H9 (cell line): ENCODE measurements around the gene TMEM145. TPM values are rescaled to one million over a fixed set of nuclear protein-coding genes. Genes with fewer than 3 reads are reported as not detected.
A peak's percentile ranks its signal among the peaks of the same experiment; 100 is the strongest.

Experiments
- DNase-seq: peaks from one replicate; pipeline ENCODE4 v3.0.0-alpha.2; 2017
- H2AFZ ChIP-seq: one replicate; pipeline ENCODE4 v1.6.1; 2013; ENCODE audit warnings: mild to moderate bottlenecking, low read length, control low read depth, moderate library complexity
- H2AK5ac ChIP-seq: 2 replicates; pipeline ENCODE4 v1.6.1; 2013; ENCODE audit warnings: low read length, control low read depth, mixed read lengths; ENCODE audit not compliant: insufficient read length
- H2BK120ac ChIP-seq: one replicate; pipeline ENCODE4 v1.6.1; 2013; ENCODE audit warnings: low read depth, mild to moderate bottlenecking, low read length, control low read depth, inconsistent platforms; ENCODE audit not compliant: poor library complexity, severe bottlenecking
- H2BK12ac ChIP-seq: 2 replicates; pipeline ENCODE4 v1.6.1; 2013; ENCODE audit warnings: low read length, control low read depth, mixed read lengths, low read depth; ENCODE audit not compliant: insufficient read length
- H2BK15ac ChIP-seq: 2 replicates; pipeline ENCODE4 v1.6.1; 2013; ENCODE audit warnings: low read depth, low read length, control low read depth
- H2BK20ac ChIP-seq: one replicate; pipeline ENCODE4 v1.6.1; 2013; ENCODE audit warnings: low read depth, mild to moderate bottlenecking, low read length, control low read depth, inconsistent platforms; ENCODE audit not compliant: poor library complexity, severe bottlenecking
- H2BK5ac ChIP-seq: 2 replicates; pipeline ENCODE4 v1.6.1; 2013; ENCODE audit warnings: low read length, control low read depth, mixed read lengths; ENCODE audit not compliant: insufficient read length
- H3K14ac ChIP-seq: 2 replicates; pipeline ENCODE4 v1.6.1; 2013; ENCODE audit warnings: low read length, control low read depth; ENCODE audit not compliant: insufficient read depth
- H3K18ac ChIP-seq: 2 replicates; pipeline ENCODE4 v1.6.1; 2013; ENCODE audit warnings: low read depth, mild to moderate bottlenecking, mixed read lengths, low read length, control low read depth; ENCODE audit not compliant: insufficient read length
- H3K23ac ChIP-seq: 2 replicates; pipeline ENCODE4 v1.6.1; 2013; ENCODE audit warnings: low read length, control low read depth, mixed read lengths, low read depth; ENCODE audit not compliant: insufficient read length
- H3K23me2 ChIP-seq: 2 replicates; pipeline ENCODE4 v1.6.1; 2013; ENCODE audit warnings: low read depth, mild to moderate bottlenecking, mixed read lengths, low read length, control low read depth; ENCODE audit not compliant: insufficient read length, poor library complexity, severe bottlenecking
- H3K27ac ChIP-seq: 2 replicates; pipeline ENCODE4 v1.5.1; 2013; ENCODE audit warnings: low read length, control low read depth, mixed read lengths, low read depth; ENCODE audit not compliant: insufficient read length
- H3K27me3 ChIP-seq: 2 replicates; pipeline ENCODE4 v1.6.1; 2013; ENCODE audit warnings: low read length, control low read depth, inconsistent platforms; ENCODE audit not compliant: insufficient read depth
- H3K4ac ChIP-seq: 2 replicates; pipeline ENCODE4 v1.6.1; 2013; ENCODE audit warnings: low read depth, mild to moderate bottlenecking, control low read depth, inconsistent platforms, low read length, moderate library complexity
- H3K4me1 ChIP-seq: 2 replicates; pipeline ENCODE4 v1.6.1; 2013; ENCODE audit warnings: low read length, control low read depth, inconsistent platforms; ENCODE audit not compliant: insufficient read depth
- H3K4me2 ChIP-seq: 2 replicates; pipeline ENCODE4 v1.6.1; 2013; ENCODE audit warnings: low read length, control low read depth, mixed read lengths; ENCODE audit not compliant: insufficient read length, insufficient read depth
- H3K56ac ChIP-seq: 2 replicates; pipeline ENCODE4 v1.6.1; 2013; ENCODE audit warnings: low read depth, mild to moderate bottlenecking, mixed read lengths, low read length, control low read depth; ENCODE audit not compliant: insufficient read length
- H3K79me1 ChIP-seq: 2 replicates; pipeline ENCODE4 v1.6.1; 2013; ENCODE audit warnings: low read depth, mild to moderate bottlenecking, moderate library complexity, low read length, control low read depth, inconsistent platforms; ENCODE audit not compliant: insufficient read depth, poor library complexity, severe bottlenecking
- H3K79me2 ChIP-seq: 2 replicates; pipeline ENCODE4 v1.6.1; 2013; ENCODE audit warnings: low read length, control low read depth, inconsistent platforms; ENCODE audit not compliant: insufficient read depth
- H3K9ac ChIP-seq: 2 replicates; pipeline ENCODE4 v1.6.1; 2013; ENCODE audit warnings: low read length, control low read depth, mixed read lengths; ENCODE audit not compliant: insufficient read length; ENCODE audit errors: extremely low read depth
- H3K9me3 ChIP-seq: one replicate; pipeline ENCODE4 v1.6.1; 2013; ENCODE audit warnings: low read depth, low read length, inconsistent platforms; ENCODE audit not compliant: control insufficient read depth
- H3T11ph ChIP-seq: one replicate; pipeline ENCODE4 v1.6.1; 2013; ENCODE audit warnings: mild to moderate bottlenecking, low read length, control low read depth, inconsistent platforms
- H4K20me1 ChIP-seq: one replicate; pipeline ENCODE4 v1.6.1; 2013; ENCODE audit not compliant: control insufficient read depth, insufficient read length, insufficient read depth
- H4K5ac ChIP-seq: 2 replicates; pipeline ENCODE4 v1.6.1; 2013; ENCODE audit warnings: low read depth, mild to moderate bottlenecking, mixed read lengths, low read length, control low read depth; ENCODE audit not compliant: insufficient read length
- H4K8ac ChIP-seq: replicated peaks from 2 replicates; pipeline ENCODE4 v1.6.1; 2013; ENCODE audit warnings: low read length, control low read depth, mixed read lengths, low read depth; ENCODE audit not compliant: insufficient read length
- H4K91ac ChIP-seq: 2 replicates; pipeline ENCODE4 v1.6.1; 2013; ENCODE audit warnings: low read depth, mild to moderate bottlenecking, moderate library complexity, mixed read lengths, low read length, control low read depth; ENCODE audit not compliant: insufficient read length
- H3K27ac Mint-ChIP-seq, 3 experiments: 2 replicates in 2 of 3; 3 replicates in 1 of 3; pipeline ENCODE4 v1.8.0; 2020 to 2021; ENCODE audit warnings: mixed read lengths in 3 of 3, mild to moderate bottlenecking in 1 of 3, moderate library complexity in 1 of 3
- H3K27me3 Mint-ChIP-seq: 2 replicates; pipeline ENCODE4 v1.8.0; 2021; ENCODE audit warnings: low read depth, mild to moderate bottlenecking, moderate library complexity, mixed read lengths
- H3K36me3 Mint-ChIP-seq, 3 experiments: 2 replicates in 2 of 3; 3 replicates in 1 of 3; pipeline ENCODE4 v1.8.0; 2020 to 2021; ENCODE audit warnings: low read depth in 3 of 3, mixed read lengths in 3 of 3; ENCODE audit not compliant: insufficient read depth in 1 of 3
- H3K4me1 Mint-ChIP-seq, 2 experiments: 2 replicates each; pipeline ENCODE4 v1.8.0; 2020; ENCODE audit warnings: mixed read lengths in 2 of 2
- H3K4me3 Mint-ChIP-seq, 2 experiments: 2 replicates in 1 of 2; 3 replicates in 1 of 2; pipeline ENCODE4 v1.8.0; 2020 to 2021; ENCODE audit warnings: mild to moderate bottlenecking in 2 of 2, mixed read lengths in 2 of 2, moderate library complexity in 1 of 2
- H3K9me3 Mint-ChIP-seq, 2 experiments: 2 replicates in 1 of 2; 3 replicates in 1 of 2; pipeline ENCODE4 v1.8.0; 2020; ENCODE audit warnings: mild to moderate bottlenecking in 2 of 2, mixed read lengths in 2 of 2, moderate library complexity in 1 of 2
- CTCF ChIP-seq: fragments of 200-600 bp; sonication (generic); conservative IDR thresholded peaks from 3 replicates; pipeline ENCODE4 v1.8.0; 2021; ENCODE audit warnings: antibody characterized with exemption, mild to moderate bottlenecking
- WGBS: extraction: QIAGEN DNeasy Blood & Tissue Kit; methylation state at CpG from one replicate; pipeline ENCODE4 v1.1.7; 2013; ENCODE audit warnings: missing lambda C conversion rate, low lambda C conversion rate, mixed read lengths; ENCODE audit not compliant: insufficient read length; ENCODE audit errors: extremely low coverage; 5-methylcytosine and 5-hydroxymethylcytosine counted together
- total RNA-seq: library from RNA; stranded (reverse); gene quantifications from 2 replicates; pipeline ENCODE4 v1.2.1, GENCODE V29; 2021

TMEM145 gene
- total RNA-seq, 1 experiment from 2014 or later: 4.5 TPM

GRCh38 chr19:42327381-42327780 is 14.3 kb downstream of the TMEM145 start:
- Histone ChIP-seq H4K8ac (no peak overlapping the region), H4K91ac (no peak overlapping the region), H3T11ph (no peak overlapping the region), H4K5ac (no peak overlapping the region), H3K4me1 (no peaks in the 10 kb centered on the region; the same call in 1 of the 2 replicates), H3K23ac (no peak overlapping the region), H3K9ac (no peak overlapping the region), H2AK5ac (no peak overlapping the region), H3K79me1 (peaks cover 11% of the 10 kb centered on the region), H3K23me2 (peaks cover 19% of the 10 kb centered on the region), H3K27me3 (no peaks in the 10 kb centered on the region), H2AFZ (no peak overlapping the region), H2BK20ac (no peak overlapping the region), H4K20me1 (no peaks in the 10 kb centered on the region), H2BK120ac (no peak overlapping the region), H3K18ac (no peak overlapping the region), H3K9me3 (no peaks in the 10 kb centered on the region), H2BK15ac (no peak overlapping the region), H3K56ac (no peak overlapping the region), H3K14ac (no peak overlapping the region), H2BK12ac (no peak overlapping the region), H3K4ac (no peak overlapping the region), H3K27ac (no peak overlapping the region), H3K79me2 (peaks cover 5% of the 10 kb centered on the region; the same call in 1 of the 2 replicates), H3K4me2 (no peak overlapping the region), H2BK5ac (no peak overlapping the region)
- no peak overlapping the region for H3K27ac Mint-ChIP-seq
- no peak for TF ChIP-seq CTCF
- peaks cover 0 to 3% (median 0%) of the 10 kb centered on the region in 3 experiments; a peak in 2 of 7 replicates for H3K36me3 Mint-ChIP-seq
- no CpG with 5 or more reads among the region's 5 CpGs for WGBS
- H3K4me1 Mint-ChIP-seq: peaks cover 25 to 32% of the 10 kb centered on the region in 2 experiments
- DNase-seq: no peak
- no peaks in the 10 kb centered on the region for H3K9me3 Mint-ChIP-seq
- H3K4me3 Mint-ChIP-seq: peak overlapping the region in 1 of 2 experiments; percentile 89; a peak in 1 of 5 replicates
- peaks cover 24% of the 10 kb centered on the region for H3K27me3 Mint-ChIP-seq
